Stomach (tissue), 4 donors: Measurements from ENCODE around the gene RIMS4.

Source experiments
- EP300 ChIP-seq: sonication (generic); formaldehyde crosslinking; IDR thresholded peaks from one replicate; pipeline ENCODE4 v1.6.1; 2017; ENCODE audit warnings: antibody characterized with exemption
- POLR2A ChIP-seq, 4 donors: fragments of 450-650 bp; IDR thresholded peaks; one replicate each; pipeline ENCODE4 v1.6.1; 2016; ENCODE audit warnings: antibody characterized with exemption in 4 of 4, control low read depth in 2 of 4, mild to moderate bottlenecking in 1 of 4, moderate library complexity in 1 of 4
- POLR2AphosphoS5 ChIP-seq, 3 donors: sonication (generic); formaldehyde crosslinking; IDR thresholded peaks; one replicate each; pipeline ENCODE4 v1.6.1; 2016; ENCODE audit warnings: antibody characterized with exemption in 3 of 3
- TF ChIP-seq, protein P1 (sequence below), 7 experiments: fragments of 450-650 bp in 4 of 7; fragments of 200-600 bp in 3 of 7; sonication (generic) in 3 of 7; IDR thresholded peaks; one replicate each; pipeline ENCODE4 v1.5.1; 2016 to 2019; ENCODE audit warnings: antibody characterized with exemption in 7 of 7, control low read depth in 2 of 7, mild to moderate bottlenecking in 1 of 7

DNA sequence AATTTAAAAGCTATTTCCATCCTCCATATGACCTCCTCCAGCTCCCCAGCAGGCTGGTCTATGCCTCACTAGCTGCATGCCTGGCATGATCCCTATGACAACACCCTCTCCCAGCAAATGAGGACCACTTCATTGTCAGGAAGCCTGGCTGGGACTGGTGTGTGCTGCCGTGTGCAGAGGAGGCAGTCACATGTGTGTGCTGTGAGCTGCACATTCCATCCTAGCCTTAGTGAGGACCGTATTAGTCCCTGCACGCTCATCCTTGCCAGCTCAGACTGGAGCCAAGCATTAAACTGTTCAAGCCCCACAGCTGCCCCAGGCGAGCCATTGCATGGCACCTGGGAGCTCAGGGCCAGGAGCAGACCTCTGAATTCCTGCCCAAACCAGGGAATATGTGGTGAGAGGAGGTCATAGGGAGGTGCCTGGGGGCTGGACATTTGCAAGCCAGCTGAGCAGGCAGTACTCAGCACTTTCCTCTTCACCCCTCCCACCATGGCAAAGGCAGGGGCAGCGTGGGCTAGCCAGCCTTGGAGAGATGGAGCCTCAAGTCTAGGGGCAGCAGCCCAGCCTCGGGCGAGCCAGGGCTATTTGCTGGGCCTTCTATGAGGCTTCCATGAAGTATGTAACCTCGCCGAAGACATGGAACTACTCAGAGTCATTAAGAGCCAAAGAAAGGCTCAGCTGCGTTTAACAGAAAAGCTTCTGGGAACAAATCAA is 103.9 kb downstream of the RIMS4 start:
- TF ChIP-seq, protein P1, sequence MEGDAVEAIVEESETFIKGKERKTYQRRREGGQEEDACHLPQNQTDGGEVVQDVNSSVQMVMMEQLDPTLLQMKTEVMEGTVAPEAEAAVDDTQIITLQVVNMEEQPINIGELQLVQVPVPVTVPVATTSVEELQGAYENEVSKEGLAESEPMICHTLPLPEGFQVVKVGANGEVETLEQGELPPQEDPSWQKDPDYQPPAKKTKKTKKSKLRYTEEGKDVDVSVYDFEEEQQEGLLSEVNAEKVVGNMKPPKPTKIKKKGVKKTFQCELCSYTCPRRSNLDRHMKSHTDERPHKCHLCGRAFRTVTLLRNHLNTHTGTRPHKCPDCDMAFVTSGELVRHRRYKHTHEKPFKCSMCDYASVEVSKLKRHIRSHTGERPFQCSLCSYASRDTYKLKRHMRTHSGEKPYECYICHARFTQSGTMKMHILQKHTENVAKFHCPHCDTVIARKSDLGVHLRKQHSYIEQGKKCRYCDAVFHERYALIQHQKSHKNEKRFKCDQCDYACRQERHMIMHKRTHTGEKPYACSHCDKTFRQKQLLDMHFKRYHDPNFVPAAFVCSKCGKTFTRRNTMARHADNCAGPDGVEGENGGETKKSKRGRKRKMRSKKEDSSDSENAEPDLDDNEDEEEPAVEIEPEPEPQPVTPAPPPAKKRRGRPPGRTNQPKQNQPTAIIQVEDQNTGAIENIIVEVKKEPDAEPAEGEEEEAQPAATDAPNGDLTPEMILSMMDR (IDR thresholded peaks at IDR 0.05) = no peak
- TF ChIP-seq POLR2A (IDR thresholded peaks at IDR 0.05) (no peak), EP300 (no peak), POLR2AphosphoS5 (IDR thresholded peaks at IDR 0.05) (peak in 2 of 3 donors; percentile 2 to 24)
